Stimulated activated CD4-positive, alpha-beta T cell treated with anti-CD3 and anti-CD28 coated beads, TNF-alpha, amount 100 ng/mL, for 48 hours (primary cell): ENCODE data around the gene IFNL2.
"Not testable (repeated sequence)": the region's sequence is repeated elsewhere in the genome, so short reads cannot be mapped to it uniquely, and the experiment has no call there.

Source experiments
- DNase-seq, 3 donors: peaks; one replicate each; pipeline ENCODE4 v3.0.0-alpha.2; 2020; ENCODE audit warnings: low read depth in 3 of 3

Gene IFNL2

GRCh38 chr19:39253374-39254149 is 14.6 kb upstream of the IFNL2 start:
- DNase-seq = no peak

GRCh38 chr19:39254531-39255345 is 13.5 kb upstream of the IFNL2 start:
- DNase-seq = no peak

GRCh38 chr19:39257227-39257626 is 11.0 kb upstream of the IFNL2 start:
- no peak for DNase-seq

- DNase-seq = no peak
Observed at GRCh38 chr19:39261704-39262103, 6.5 kb upstream of the IFNL2 start.

GRCh38 chr19:39262496-39262895 is 5.7 kb upstream of the IFNL2 start:
- DNase-seq = no peak

GRCh38 chr19:39263912-39264305 is 4.3 kb upstream of the IFNL2 start:
- no peak for DNase-seq

- no peak for DNase-seq
Observed at GRCh38 chr19:39264306-39265290, 3.6 kb upstream of the IFNL2 start.

GRCh38 chr19:39265321-39265916 is 2.8 kb upstream of the IFNL2 start:
- no peak for DNase-seq

- not testable (repeated sequence) for DNase-seq
Observed at GRCh38 chr19:39268531-39269223, 481 bp downstream of the IFNL2 start.

- not testable (repeated sequence) for DNase-seq
Observed at GRCh38 chr19:39269369-39269768, 1.2 kb downstream of the IFNL2 start.

- no peak for DNase-seq
Observed at GRCh38 chr19:39270036-39270871, 2.1 kb downstream of the IFNL2 start.

GRCh38 chr19:39273859-39274258 is 5.7 kb downstream of the IFNL2 start:
- DNase-seq = not testable (repeated sequence)

GRCh38 chr19:39275578-39275977 is 7.4 kb downstream of the IFNL2 start:
- DNase-seq = no peak

GRCh38 chr19:39276740-39277139 is 8.5 kb downstream of the IFNL2 start:
- DNase-seq = no peak

- no peak for DNase-seq
Observed at GRCh38 chr19:39277598-39277997, 9.4 kb downstream of the IFNL2 start.

GRCh38 chr19:39282021-39282420 is 13.8 kb downstream of the IFNL2 start:
- no peak for DNase-seq

GRCh38 chr19:39284032-39284431 is 15.8 kb downstream of the IFNL2 start:
- DNase-seq = no peak

GRCh38 chr19:39293394-39293793 is 25.2 kb downstream of the IFNL2 start:
- no peak for DNase-seq

GRCh38 chr19:39296055-39296645 is 28.0 kb downstream of the IFNL2 start, which contains the start of gene IFNL1:
TSS of gene IFNL1 (plus strand) at chr19:39296407. CDS start at chr19:39296422, 15 bp downstream.
- DNase-seq = no peak
